Calu3 (cell line): ENCODE measurements around the gene SMARCD1. TPM values are rescaled to one million over a fixed set of nuclear protein-coding genes. Genes with fewer than 3 reads are reported as not detected.
A peak's percentile ranks its signal among the peaks of the same experiment; 100 is the strongest.

Source experiments
- Bru-seq: library from RNA; stranded (reverse); fragments of 400-500 nt; gene quantifications from one replicate; lab custom pipeline; 2021; lab: Mats Ljungman, UMichigan
- BruChase-seq, 2 experiments: library from RNA; stranded (reverse); fragments of 400-500 nt; gene quantifications; one replicate each; lab custom pipeline; 2021; lab: Mats Ljungman, UMichigan
- BruUV-seq: library from RNA; stranded (reverse); fragments of 400-500 nt; replicated peaks from 2 replicates; lab custom pipeline; 2021; lab: Mats Ljungman, UMichigan
- CTCF ChIA-PET: fragments of 300-600 bp; sonication (Branson Sonifier 250); formaldehyde crosslinking; loops from one replicate; lab custom pipeline; 2022; ENCODE audit warnings: antibody characterized with exemption; lab: Charles Lee
- DNase-seq: peaks from one replicate; pipeline ENCODE4 v3.0.0; 2022
- H3K27ac Mint-ChIP-seq: one replicate; pipeline ENCODE4 v1.8.0; 2022; ENCODE audit warnings: mixed read lengths; ENCODE audit not compliant: unreplicated experiment
- H3K27me3 Mint-ChIP-seq: one replicate; pipeline ENCODE4 v1.8.0; 2022; ENCODE audit warnings: mixed read lengths; ENCODE audit not compliant: unreplicated experiment
- H3K36me3 Mint-ChIP-seq: one replicate; pipeline ENCODE4 v1.8.0; 2022; ENCODE audit warnings: mild to moderate bottlenecking, moderate library complexity, mixed read lengths; ENCODE audit not compliant: insufficient read depth, unreplicated experiment
- H3K4me1 Mint-ChIP-seq: one replicate; pipeline ENCODE4 v1.8.0; 2022; ENCODE audit warnings: mild to moderate bottlenecking, low read depth, mixed read lengths; ENCODE audit not compliant: unreplicated experiment
- H3K4me3 Mint-ChIP-seq: one replicate; pipeline ENCODE4 v1.8.0; 2022; ENCODE audit warnings: mild to moderate bottlenecking, low read depth, moderate library complexity, mixed read lengths; ENCODE audit not compliant: unreplicated experiment
- H3K9me3 Mint-ChIP-seq: one replicate; pipeline ENCODE4 v1.8.0; 2022; ENCODE audit warnings: low read depth, mixed read lengths; ENCODE audit not compliant: unreplicated experiment
- intact Hi-C: fragments of 100-400 bp; cut with micrococcal nuclease; formaldehyde crosslinking; loops from one replicate; pipeline ENCODE4 v1.10.0; 2022; ENCODE audit not compliant: unreplicated experiment
- long read RNA-seq: library from polyadenylated mRNA; stranded (forward); transcript quantifications from one replicate; pipeline ENCODE4 v2.0.0, GENCODE V29; 2022
- total RNA-seq: library from RNA; stranded (reverse); gene quantifications from 2 replicates; pipeline ENCODE4 v1.2.3, GENCODE V29; 2022
- TF ChIP-seq, protein P1 (sequence below): fragments of 200-600 bp; IDR thresholded peaks from one replicate; pipeline ENCODE4 v1.8.0; 2022; ENCODE audit warnings: antibody characterized with exemption; ENCODE audit not compliant: unreplicated experiment

The SMARCD1 gene
- total RNA-seq (36.9 and 40.9 TPM in 2 replicates), Bru-seq, nascent RNA (percentile 75 among the genes with signal in this experiment), BruChase-seq, experiment 1, labeled RNA remaining after a 6-hour chase (percentile 86 among the genes with signal in this experiment), BruChase-seq, experiment 2, labeled RNA remaining after a 2-hour chase (percentile 83 among the genes with signal in this experiment)
- long read RNA-seq, partial matches to known transcripts = 1 of 19 reads
- long read RNA-seq, other reads (novel, unspliced or antisense) = 16 of 19 reads

DNA sequence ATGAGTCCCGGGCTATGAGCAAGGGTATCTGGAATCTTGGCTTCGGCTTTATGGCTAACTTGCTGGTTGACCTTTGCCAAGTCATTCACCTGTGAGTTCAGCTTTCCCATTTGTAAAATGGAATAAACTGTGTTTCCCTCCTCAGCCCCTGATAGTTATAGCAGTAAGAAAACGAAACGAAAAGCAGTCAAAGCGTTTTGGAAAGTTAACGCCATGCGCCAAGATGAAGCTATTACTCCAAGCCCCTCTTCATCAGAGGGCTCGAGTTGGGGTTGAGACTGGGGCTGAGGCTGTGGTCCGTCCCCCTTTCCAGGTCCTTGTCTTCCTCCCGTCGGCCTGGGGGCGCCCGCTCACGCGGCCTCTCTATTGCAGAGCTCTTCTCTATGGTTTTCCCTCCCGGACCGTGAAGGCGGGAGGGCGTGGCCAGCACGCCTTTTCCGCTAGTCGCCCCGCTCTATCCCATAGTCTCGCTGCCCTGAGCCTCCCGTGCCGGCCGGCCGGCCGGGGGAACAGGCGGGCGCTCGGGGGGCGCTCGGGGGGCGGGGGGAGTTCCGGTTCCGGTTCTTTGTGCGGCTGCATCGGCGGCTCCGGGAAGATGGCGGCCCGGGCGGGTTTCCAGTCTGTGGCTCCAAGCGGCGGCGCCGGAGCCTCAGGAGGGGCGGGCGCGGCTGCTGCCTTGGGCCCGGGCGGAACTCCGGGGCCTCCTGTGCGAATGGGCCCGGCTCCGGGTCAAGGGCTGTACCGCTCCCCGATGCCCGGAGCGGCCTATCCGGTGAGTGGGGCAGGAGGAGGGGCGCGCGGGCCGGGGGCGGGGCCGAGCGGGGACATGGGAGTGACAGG is at the start of gene SMARCD1:
SMARCD1 (plus strand) TSS at position 568 of the 840 bp plus-strand sequence; CDS start at position 596, 28 bp downstream.
- TF ChIP-seq, protein P1, sequence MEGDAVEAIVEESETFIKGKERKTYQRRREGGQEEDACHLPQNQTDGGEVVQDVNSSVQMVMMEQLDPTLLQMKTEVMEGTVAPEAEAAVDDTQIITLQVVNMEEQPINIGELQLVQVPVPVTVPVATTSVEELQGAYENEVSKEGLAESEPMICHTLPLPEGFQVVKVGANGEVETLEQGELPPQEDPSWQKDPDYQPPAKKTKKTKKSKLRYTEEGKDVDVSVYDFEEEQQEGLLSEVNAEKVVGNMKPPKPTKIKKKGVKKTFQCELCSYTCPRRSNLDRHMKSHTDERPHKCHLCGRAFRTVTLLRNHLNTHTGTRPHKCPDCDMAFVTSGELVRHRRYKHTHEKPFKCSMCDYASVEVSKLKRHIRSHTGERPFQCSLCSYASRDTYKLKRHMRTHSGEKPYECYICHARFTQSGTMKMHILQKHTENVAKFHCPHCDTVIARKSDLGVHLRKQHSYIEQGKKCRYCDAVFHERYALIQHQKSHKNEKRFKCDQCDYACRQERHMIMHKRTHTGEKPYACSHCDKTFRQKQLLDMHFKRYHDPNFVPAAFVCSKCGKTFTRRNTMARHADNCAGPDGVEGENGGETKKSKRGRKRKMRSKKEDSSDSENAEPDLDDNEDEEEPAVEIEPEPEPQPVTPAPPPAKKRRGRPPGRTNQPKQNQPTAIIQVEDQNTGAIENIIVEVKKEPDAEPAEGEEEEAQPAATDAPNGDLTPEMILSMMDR = no peak
- DNase-seq = peak; percentile 79
- Mint-ChIP-seq H3K27me3 (no peaks in the 10 kb centered on the region), H3K4me1 (peaks cover 14% of the 10 kb centered on the region), H3K9me3 (no peaks in the 10 kb centered on the region), H3K4me3 (peak within 1 kb of the TSS; percentile 86), H3K27ac (peak within 1 kb of the TSS; percentile 83), H3K36me3 (peaks cover 22% of the 10 kb centered on the region)
- no TSS peak for BruUV-seq
- intact Hi-C loops = no loop called here
- CTCF ChIA-PET = interaction anchor here (0.7 to 1.5 kb wide), 6 partner anchors 13 to 86 kb away, joined by 3 to 9 read pairs (median 6); partner anchors contain the start of genes COX14 and GPD1

DNA sequence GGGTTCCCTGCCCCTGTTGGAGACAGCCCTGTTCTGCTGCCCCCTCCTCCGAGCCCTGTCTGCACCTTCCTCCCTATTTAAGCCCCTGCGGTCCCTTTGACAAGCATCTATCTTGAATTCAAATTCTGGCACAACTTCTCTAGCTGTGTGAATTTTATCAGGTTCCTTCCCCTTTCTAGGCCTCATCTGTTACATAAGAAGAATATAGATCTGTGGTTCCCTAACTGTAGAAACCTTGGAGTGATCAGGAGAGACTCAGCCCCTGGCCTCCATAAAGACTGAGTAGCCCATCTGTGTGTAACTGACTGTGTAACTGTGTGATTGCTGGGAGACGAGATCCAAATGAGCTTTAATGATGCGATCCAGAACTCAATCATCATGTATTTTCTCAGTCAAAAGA is 46.8 kb upstream of the SMARCD1 start:
- BruUV-seq = no TSS peak

DNA sequence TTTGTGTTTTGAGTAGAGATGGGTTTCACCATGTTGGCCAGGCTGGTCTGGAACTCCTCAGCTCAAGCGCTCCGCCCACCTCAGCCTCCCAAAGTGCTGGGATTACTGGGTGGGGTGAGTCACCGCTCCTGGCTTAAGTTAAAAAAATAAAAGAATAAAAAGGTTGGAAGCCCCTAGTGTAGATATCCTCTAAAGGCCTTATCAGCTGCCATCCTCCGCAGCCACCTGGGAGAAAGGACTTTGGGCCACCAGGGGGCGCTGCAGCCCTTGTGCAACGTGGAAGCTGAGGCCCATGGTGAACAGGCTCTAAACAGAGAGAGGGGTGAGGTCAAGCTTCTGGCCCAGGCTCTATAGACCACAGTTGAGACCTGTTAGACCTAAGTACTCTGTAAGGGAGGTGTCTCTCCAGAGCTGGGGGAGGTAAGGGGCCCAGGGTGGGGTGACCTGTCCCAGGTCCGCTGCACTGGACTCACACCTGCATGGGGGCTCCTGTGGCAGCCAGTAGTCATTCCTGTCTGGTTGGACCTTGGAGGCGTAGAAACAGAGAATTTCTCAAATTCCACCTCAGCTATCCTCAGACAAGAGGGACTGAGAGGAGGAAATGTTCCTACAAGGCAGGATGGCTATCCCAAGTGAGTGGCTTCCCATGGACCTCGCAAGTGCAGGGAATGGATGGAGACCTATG is 45.8 kb upstream of the SMARCD1 start:
- H3K9me3 Mint-ChIP-seq = no peaks in the 10 kb centered on the region
- DNase-seq = peak; percentile 82
- no TSS peak for BruUV-seq
- peaks cover 39% of the 10 kb centered on the region for H3K27me3 Mint-ChIP-seq
- TF ChIP-seq, protein P1 = peak; percentile 76
- H3K36me3 Mint-ChIP-seq = no peaks in the 10 kb centered on the region
- CTCF ChIA-PET = interaction anchor here (1.0 to 1.8 kb wide), 4 partner anchors 17 to 172 kb away, joined by 3 to 10 read pairs (median 6); no protein-coding TSS in a partner anchor
- intact Hi-C loops = no loop called here
- H3K4me1 Mint-ChIP-seq = no peaks in the 10 kb centered on the region
- H3K27ac Mint-ChIP-seq = no peak overlapping the region
- H3K4me3 Mint-ChIP-seq = no peak overlapping the region

More for the DNA sequence above, 46.8 kb upstream of the SMARCD1 start:
- H3K27me3 Mint-ChIP-seq = peaks cover 29% of the 10 kb centered on the region
- intact Hi-C loops = no loop called here
- H3K36me3 Mint-ChIP-seq = no peaks in the 10 kb centered on the region
- no peak for DNase-seq
- TF ChIP-seq, protein P1 = no peak
- CTCF ChIA-PET = interaction anchor here (1.2 kb wide), 1 partner anchor 16 kb away, joined by 4 read pairs; no protein-coding TSS in a partner anchor
- H3K9me3 Mint-ChIP-seq = no peaks in the 10 kb centered on the region
- H3K4me1 Mint-ChIP-seq = no peaks in the 10 kb centered on the region
- H3K4me3 Mint-ChIP-seq = no peak overlapping the region
- no peak overlapping the region for H3K27ac Mint-ChIP-seq

DNA sequence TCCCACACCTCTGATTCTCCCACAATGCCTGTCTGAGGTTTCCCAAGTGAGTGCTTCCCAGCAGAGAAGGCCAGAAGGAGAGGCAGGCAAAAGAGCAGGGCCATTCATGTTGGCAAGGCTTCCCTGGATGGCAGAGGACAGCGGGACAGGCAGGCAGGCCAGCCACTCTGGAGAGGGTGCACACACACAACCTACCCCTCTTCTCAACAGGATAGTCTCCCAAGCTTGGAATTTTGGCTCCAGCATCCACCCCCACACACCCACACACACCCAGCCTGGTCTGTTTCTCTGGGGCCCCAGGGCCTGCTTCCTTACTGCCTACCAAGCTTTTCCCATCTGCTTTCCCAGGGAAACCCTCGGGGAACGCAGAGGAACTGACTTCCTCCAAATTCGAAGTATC is 44.5 kb upstream of the SMARCD1 start:
- no TSS peak for BruUV-seq
- TF ChIP-seq, protein P1 = no peak
- CTCF ChIA-PET = interaction anchor here (1.7 to 1.8 kb wide), 2 partner anchors 15 to 174 kb away, joined by 4 to 8 read pairs; no protein-coding TSS in a partner anchor
- no peaks in the 10 kb centered on the region for H3K36me3 Mint-ChIP-seq
- no peaks in the 10 kb centered on the region for H3K4me1 Mint-ChIP-seq
- H3K4me3 Mint-ChIP-seq = no peak overlapping the region
- no peaks in the 10 kb centered on the region for H3K9me3 Mint-ChIP-seq
- DNase-seq = no peak
- peaks cover 40% of the 10 kb centered on the region for H3K27me3 Mint-ChIP-seq
- no peak overlapping the region for H3K27ac Mint-ChIP-seq
- intact Hi-C loops = no loop called here
